ENCODE results near the gene MYO3A.

Gene MYO3A

GRCh38 chr10:26216585-26217395 lies 282.8 kb downstream of the MYO3A start, which contains the start of gene GAD2:
TSS of gene GAD2 (plus strand) at chr10:26216774. CDS start at chr10:26216810, 36 bp downstream.
- no peak for FAIRE-seq

- no peak for FAIRE-seq
Measured at GRCh38 chr10:26217396-26218086, 283.5 kb downstream of the MYO3A start.

GRCh38 chr10:26219676-26220075 lies 285.6 kb downstream of the MYO3A start:
- no peak for FAIRE-seq

- no peak for FAIRE-seq
Measured at GRCh38 chr10:26220901-26221300, 286.9 kb downstream of the MYO3A start.

- no peak for FAIRE-seq
Measured at GRCh38 chr10:26221541-26221940, 287.5 kb downstream of the MYO3A start.

GRCh38 chr10:26222563-26222962 lies 288.5 kb downstream of the MYO3A start:
- FAIRE-seq: no peak

- FAIRE-seq: no peak
Measured at GRCh38 chr10:26225322-26225721, 291.3 kb downstream of the MYO3A start.

- FAIRE-seq: no peak
Measured at GRCh38 chr10:26227786-26228185, 293.8 kb downstream of the MYO3A start.

- FAIRE-seq: no peak
Measured at GRCh38 chr10:26232174-26232573, 298.1 kb downstream of the MYO3A start.

- FAIRE-seq: no peak
Measured at GRCh38 chr10:26235761-26236160, 301.7 kb downstream of the MYO3A start.

- no peak for FAIRE-seq
Measured at GRCh38 chr10:26238378-26238777, 304.3 kb downstream of the MYO3A start.

- no peak for FAIRE-seq
Measured at GRCh38 chr10:26242706-26243350, 308.8 kb downstream of the MYO3A start.

GRCh38 chr10:26243351-26243720 lies 309.3 kb downstream of the MYO3A start:
- FAIRE-seq: no peak

GRCh38 chr10:26249681-26250080 lies 315.7 kb downstream of the MYO3A start:
- FAIRE-seq: no peak

- FAIRE-seq: no peak
Measured at GRCh38 chr10:26251925-26252324, 317.9 kb downstream of the MYO3A start.

- no peak for FAIRE-seq
Measured at GRCh38 chr10:26254616-26255015, 320.6 kb downstream of the MYO3A start.

GRCh38 chr10:26259341-26259740 lies 325.3 kb downstream of the MYO3A start:
- FAIRE-seq: no peak

Data from G401.6 (cell line).